HG03095 (cell line): Measurements from ENCODE around the gene BCL2L13.
"Not testable (repeated sequence)": the region's sequence is repeated elsewhere in the genome, so short reads cannot be mapped to it uniquely, and the experiment has no call there.

Experiments
- ATAC-seq: cut with Tn5 transposase; IDR thresholded peaks from one replicate; pipeline ENCODE4 v1.9.1; 2021; ENCODE audit warnings: moderate library complexity; ENCODE audit not compliant: unreplicated experiment

BCL2L13 gene

DNA sequence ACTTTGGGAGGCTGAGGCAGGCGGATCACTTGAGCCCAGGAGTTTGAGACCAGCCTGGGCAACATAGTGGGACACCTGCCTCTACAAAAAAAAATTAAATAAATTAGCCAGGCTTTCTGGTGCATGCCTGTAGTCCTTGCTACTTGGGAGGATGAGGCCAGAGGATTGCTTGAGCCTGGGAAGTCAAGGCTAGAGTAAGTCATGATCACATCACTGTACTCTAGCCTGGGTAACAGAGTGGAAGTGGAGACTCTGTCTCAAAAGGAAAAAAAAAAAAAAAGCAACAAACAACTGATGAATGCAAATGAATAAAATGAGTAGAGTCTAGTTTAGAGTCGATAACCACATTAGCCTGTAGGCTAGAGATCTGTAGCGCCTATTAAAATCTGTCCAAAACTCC, 3.9 kb upstream of the BCL2L13 start:
- ATAC-seq: no peak

DNA sequence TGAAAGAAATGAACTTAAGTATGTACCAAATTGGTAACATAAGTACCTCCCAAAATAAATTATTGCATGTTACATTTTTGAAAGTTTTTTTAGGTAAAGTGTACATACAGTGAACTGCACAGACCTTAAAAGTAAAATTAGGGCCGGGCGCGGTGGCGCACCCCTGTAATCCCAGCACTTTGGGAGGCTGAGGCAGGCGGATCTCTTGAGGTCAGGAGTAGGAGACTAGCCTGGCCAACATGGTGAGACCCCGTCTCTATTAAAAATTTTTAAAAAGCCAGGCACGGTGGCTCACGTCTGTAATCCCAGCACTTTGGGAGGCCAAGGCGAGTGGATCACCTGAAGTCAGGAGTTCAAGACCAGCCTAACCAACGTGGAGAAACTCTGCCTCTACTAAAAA, 1.7 kb upstream of the BCL2L13 start:
- ATAC-seq: not testable (repeated sequence)

DNA sequence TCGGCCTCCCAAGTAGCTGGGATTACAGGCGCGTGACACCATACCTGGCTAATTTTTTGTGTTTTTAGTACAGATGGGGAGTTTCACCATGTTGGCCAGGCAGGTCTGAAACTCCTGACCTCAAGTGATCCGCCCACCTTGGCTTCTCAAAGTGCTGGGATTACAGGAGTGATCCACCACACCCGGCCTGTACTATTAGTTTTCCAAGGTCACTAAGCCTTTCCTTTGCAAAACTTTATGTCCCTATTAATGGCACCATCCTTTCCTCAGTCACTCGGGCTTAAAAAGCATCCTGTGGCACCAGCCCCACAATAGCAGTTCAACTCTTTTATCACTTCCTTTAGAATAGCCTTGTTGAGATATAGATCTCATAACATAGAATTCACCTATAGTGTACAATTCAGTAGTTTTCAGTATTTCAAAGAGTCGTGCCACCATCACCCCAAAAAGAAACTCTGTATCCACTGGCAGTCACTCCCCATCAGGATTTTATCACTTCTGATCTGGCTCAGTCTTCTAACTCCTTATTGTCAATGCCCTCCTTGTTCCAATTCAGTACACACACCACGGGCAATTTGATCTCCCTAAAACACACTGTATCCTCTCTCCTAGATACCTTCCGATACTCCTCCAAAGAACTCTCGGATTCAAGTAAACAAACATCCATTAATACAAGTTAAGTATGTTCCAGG, 921 bp upstream of the BCL2L13 start:
- no peak for ATAC-seq

DNA sequence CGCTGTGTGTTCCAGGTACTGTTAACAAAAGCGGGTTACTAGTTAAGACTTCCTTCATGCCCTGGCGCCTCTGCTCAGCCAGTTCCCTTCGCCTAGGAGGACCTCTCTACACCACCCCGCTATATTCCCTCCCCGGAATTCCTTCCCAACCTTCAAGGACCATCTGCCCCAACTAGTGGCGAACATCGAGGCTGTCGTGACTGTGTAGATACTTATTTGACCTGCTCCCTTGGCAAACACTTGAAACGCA, 450 bp upstream of the BCL2L13 start:
- peak; percentile 18 for ATAC-seq

DNA sequence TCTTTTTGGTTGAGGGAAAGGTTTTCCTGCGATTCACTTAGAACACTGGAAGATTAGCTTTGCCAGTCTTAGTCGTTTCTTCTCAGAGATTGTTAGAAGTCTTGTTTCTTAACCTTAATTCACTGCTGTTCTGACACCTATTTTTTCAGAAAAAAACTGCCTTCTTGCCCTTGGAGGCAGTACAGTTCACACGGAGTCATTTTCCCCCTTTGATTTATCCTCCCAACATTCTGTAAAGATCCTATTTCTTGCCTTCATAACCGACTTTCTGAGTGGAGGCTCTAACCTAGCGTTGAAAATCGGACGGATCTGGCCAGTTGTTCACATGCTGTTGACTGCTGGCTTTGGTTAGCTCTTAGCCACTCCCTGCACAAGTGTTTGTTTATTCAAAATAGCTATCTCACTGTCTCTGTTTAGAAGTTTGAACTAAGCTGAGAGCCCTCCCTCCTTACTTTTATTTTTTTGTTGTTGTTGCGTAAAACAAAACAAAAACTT, 737 bp downstream of the BCL2L13 start:
- ATAC-seq: peak; percentile 36

DNA sequence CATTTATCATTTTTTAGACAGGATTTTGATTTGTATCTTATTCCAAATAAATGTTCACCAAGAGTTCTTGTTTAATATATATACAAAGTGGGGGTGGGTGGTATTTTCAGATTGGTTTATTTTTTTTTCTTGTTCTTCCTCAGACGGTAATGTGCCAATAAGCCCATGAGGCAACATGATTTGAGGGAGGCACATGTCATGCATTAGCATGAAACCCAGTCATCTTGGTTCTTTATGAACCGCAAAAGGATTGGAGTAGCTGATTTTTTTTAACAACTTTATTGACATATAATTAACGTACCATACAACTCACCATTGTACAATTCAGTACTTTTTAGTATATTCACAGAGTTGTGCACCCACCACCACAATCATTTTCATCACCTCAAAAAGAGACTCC, 2.7 kb downstream of the BCL2L13 start:
- ATAC-seq: no peak

DNA sequence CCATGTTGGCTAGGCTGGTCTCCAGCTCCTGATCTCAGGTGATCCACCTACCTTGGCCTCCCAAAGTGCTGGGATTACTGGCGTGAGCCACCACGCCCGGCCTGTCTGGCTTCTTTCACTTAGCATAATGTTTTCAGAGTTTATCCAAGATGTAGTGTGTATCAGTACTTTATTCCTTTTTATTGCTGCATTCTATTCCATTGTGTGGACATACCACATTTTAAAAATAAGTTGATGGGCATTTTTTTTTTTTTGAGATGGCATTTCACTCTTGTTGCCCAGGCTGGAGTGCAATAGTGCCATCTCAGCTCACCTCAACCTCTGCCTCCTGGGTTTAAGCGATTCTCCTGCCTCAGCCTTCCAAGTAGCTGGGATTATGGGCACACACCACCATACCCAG, 3.8 kb downstream of the BCL2L13 start:
- ATAC-seq: not testable (repeated sequence)

DNA sequence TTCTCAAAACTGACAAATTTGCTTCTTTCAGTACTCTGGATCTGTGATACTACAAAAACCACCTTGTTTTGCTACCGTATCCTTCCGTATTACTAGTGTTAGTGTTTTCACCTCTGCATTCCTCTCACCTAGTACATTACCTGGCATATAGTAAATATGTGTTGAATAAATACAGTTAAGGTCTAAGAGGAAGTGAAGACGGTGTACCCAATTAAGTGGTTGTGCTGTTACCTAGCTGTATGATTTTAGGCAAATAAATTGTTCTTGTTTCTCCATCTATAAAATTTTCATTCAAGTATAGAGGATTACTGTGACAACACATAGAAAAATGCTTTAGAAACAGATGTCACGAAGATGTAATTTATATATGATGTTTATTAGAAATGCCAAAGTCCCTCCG, 8.9 kb downstream of the BCL2L13 start:
- ATAC-seq: no peak

DNA sequence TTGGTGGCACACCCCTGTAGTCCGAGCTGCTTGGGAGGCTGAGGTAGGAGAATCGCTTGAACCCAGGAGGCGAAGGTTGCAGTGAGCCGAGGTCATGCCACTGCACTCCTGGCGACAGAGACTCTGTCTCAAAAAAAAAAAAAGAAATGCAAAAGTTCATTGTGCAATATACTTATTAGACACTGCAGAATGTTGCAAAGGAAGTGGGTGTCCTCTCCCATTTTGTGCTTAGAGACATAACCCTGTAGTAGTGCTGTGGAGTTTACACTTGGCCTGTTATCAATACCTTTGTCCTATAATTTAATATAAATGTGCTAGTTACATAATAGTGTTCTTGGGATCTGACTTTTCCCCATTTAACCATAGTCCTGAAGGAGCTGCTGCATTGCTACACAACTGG, 9.4 kb downstream of the BCL2L13 start:
- no peak for ATAC-seq

DNA sequence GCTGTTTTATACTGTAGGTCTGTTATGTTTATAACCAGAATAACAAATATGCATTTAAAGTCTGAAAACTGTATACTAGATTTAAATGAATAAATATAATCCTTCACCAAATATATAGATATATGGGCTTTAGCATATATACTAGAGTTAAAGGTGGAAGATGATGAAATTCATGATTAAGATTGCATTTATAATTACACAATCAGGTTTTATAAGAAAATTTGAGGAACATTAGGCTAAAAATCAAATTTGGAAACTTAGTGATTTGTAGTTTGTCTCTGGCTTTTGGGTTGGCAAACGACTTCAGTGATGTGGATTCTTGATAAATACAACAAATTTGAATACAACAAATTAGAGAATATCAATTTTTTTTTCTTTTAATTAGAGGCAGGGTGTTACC, 10.0 kb downstream of the BCL2L13 start:
- ATAC-seq: no peak

DNA sequence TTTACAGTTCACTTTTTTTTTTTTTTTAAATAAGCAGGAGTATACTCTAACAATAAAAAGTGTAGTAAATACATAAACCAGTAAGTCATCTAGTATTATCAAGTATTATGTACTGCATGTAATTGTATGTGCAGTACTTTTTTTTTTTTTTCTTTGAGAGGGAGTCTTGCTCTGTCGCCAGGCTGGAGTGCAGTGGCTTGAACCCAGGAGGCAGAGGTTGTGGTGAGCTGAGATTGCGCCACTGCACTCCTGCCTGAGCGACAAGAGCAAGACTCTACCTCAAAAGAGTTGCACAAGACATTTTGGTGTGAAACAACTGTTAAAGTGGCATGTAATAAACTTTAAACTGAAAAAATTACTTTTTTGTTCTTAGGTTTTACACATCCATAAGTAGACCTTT, 16.7 kb downstream of the BCL2L13 start:
- no peak for ATAC-seq

DNA sequence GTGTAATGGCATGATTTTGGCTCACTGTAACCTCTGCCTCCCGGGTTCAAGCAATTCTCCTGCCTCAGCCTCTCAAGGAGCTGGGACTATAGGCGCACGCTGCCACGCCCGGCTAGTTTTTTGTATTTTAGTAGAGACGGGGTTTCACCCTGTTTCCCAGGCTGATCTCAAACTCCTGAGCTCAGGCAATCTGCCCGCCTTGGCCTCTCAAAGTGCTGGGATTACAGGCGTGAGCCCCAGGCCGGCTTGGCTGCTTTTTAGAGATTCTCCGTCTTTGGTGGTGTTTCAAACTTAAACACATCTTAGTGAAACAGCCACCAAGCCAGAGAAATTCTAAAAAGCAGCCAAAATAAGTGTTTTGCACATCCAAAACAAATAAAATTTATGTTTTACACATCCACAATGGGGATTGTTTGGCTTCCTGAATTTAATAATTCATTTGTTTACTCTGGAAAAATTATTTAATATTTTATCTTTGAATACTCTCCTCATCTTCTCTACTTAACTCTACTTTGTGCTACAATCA, 18.4 kb downstream of the BCL2L13 start:
- ATAC-seq: no peak

DNA sequence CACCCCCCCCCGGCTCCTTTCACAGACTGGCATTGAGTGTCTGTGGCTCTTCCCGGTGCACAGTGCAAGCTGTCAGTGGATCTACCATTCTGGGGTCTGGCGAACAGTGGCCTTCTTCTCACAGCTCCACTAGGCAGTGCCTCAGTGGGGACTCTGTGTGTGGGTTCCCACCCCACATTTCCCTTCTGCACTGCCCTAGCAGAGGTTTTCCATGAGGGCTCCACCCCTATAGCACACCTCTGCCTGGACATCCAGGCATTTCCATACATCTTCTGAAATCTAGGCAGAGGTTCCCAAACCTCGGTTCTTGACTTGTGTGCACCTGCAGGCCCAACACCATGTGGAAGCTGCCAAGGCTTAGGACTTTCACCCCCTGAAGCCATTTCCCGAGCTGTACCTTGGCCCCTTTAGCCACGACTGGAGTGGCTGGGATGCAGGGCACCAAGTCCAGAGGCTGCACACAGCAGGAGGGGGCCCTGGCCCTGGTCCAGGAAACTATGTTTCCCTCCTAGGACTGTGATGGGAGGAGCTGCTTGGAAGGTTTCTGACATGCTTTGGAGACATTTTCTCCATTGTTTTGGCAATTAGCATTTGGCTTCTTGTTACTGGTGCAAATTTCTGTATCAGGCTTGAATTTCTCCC, 26.0 kb downstream of the BCL2L13 start:
- no peak for ATAC-seq

DNA sequence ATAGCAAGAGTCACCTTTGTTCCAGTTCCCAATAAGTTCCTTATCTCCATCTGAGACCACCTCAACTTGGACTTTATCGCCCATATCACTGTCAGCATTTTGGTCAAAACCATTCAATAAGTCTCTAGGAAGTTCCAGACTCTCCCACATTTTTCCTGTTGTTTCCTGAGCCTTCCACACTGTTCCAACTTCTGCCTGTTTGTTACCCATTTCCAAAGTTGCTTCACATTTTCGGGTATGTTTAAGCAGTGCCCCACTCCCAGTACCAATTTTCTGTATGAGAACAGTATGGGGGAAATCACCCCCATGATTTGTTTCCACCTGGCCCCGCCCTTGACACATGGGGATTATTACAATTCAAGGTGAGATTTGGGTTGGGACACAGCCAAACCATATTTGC, 26.7 kb downstream of the BCL2L13 start:
- no peak for ATAC-seq

DNA sequence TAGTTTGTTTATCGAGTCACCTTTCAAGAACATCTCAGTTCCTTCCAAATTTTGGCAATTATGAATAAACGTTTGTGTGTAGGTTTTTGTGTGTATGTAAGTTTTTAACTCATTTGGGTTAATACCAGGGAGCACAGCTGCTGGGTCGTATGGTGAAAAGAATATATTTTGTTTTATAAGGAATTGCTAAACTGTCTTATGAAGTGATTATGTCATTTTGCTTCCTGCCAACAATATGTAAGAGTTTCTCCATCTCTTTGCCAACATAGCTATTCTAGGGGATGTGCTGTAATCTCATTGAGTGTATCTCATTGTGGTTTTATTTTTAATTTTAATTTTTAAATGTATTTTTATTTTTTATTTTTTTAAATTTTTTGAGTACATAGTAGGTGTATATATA, 27.3 kb downstream of the BCL2L13 start:
- ATAC-seq: no peak

DNA sequence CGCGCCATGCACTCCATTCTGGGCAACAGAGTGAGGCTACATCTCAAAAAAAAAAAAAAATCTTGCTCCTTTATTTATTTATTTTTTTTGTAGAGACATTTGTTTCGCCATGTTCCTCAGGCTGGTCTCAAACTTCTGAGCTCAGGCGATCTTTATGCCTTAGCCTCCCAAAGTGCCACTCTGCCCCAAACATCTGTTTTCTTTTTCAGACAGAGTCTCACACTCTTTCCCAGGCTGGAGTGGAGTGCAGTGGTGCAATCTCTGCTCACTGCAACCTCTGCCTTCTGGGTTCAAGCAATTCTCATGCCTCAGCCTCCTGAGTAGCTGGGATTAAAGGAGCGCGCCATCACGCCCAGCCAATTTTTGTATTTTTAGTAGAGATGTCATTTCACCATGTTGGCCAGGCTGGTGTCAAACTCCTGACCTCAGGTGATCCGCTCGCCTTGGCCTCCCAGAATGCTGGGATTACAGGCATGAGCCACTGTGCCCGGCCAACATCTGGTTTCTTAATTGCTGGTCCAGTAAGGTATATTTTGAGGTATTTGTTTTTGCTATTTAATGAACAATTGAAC, 33.0 kb downstream of the BCL2L13 start:
- not testable (repeated sequence) for ATAC-seq

DNA sequence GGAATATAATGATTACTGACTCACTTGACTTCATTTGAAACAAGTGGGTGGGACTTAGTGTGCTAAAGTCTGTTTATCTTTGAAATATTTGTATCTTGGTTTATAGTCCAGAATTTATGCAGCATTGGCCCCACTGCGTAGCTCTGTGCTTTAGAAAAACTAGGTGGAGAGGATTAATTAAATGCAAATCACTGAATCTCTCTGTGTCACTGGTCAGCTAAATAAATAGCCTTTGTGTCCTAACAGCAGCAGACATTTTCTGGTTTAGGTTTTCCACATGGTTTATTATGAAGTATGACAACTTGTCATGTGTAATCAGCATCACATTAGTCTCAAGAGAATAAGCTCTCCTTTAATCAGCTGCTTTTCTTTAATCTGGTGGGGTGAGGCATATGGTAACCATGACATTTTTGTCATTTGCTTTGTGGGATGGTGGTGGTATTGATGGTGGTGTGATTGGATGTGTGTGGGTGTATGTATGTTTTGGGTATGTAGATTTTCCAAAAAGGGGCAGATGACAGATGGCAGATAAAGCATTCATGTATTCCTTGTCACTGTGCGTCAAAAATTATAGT, 33.9 kb downstream of the BCL2L13 start:
- ATAC-seq: no peak

DNA sequence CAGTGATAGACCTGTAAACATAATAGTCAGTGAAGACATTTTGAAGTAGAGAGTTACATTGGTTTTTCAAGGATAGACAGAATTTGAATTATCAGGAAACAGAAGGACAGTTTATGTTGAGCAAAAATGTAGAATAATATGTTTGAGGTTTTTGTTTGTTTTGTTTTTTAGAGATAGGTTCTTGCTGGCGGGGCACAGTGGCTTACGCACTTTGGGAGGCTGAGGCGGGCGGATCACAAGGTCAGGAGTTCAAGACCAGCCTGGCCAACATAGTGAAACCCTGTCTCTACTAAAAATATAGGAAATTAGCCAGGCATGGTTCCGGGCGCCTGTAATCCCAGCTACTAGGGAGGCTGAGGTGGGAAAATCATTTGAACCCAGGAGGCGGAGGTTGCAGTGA, 35.6 kb downstream of the BCL2L13 start:
- ATAC-seq: no peak

DNA sequence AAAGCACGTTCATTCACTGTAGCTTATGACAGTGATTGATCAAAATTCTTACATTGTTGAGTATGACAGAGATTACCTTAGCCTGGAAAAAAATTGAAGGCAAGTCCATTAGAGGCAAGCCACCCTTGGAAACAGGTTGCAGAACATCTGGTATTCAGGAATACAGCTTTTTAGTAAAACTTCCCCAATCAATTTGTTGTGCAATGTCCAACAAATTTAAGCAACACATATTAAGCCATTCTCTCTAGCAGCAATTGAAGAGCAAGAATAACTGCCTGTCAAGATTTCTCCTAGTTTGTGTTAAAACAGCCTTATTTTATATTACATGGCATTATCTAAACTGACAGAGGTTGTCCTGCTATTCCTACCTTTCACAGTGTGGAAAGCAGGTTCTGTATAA, 37.0 kb downstream of the BCL2L13 start:
- no peak for ATAC-seq

DNA sequence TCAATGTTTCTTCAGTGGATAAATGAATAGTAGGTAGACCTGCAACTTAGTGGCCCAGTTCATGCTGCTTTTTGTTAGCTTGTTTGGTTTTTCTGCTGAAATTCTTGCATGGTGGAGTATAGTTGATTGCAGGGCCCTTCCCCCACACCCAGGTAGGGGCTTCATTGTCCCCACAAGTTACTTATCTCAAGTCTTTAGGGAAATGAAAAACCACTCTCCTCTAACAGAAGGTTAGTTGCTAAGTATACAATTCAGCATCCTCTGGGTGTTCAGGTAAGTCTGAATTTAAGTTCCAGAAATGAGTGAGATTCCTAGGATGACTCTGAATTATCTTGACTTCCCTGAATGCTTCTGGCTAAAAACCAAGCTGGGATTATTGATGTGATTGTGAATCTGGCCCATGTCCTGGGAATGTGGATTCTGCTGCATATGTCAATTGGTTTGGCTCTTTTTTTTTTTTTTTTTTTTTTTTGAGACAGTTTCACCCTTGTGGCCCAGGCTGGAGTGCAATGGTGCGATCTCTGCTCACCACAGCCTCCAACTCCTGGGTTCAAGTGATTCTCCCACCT, 40.3 kb downstream of the BCL2L13 start:
- ATAC-seq: no peak

DNA sequence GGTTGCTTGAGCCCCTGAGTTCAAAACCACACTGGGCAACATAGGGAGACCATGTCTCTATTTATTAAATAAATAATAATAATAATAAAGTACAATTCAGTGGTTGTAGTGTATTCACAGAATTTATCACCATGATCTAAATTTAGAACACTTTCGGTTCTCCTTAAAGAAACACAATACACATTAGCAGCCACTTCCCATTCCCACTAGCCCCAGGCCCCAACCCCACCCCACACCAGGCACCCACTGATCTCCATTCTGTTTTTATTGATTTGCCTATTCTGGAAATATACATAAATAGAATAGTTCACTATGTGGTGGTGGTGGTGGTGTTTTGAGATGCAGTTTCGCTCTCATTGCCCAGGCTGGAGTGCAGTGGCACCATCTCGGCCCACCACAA, 45.7 kb downstream of the BCL2L13 start:
- ATAC-seq: no peak

DNA sequence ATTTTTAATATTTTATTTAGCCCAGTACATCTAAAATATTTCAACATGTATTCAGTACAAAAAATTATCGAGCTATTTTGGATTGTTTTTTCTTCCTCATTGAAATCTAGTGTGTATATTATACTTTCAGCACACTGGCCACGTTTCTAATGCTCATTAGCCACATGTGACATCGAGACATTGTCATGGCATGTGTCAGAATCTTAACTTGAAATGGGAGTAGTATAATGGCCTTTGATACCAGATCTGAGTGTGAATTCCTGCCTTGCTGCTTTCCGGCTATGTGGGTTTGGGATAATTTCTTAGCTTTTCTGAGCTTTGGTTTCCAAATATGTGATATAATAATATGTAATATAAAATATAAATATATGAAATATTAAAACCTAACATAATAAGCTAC, 54.3 kb downstream of the BCL2L13 start:
- no peak for ATAC-seq
